Keratinocyte (primary cell): ENCODE data around the gene MST1.

Source experiments
- EZH2 ChIP-seq: IDR thresholded peaks from one replicate; pipeline ENCODE4 v1.6.1; 2012; ENCODE audit warnings: inconsistent platforms, mild to moderate bottlenecking, low read length, moderate library complexity
- TF ChIP-seq, protein P1 (sequence below), 3 experiments: IDR thresholded peaks in 1 of 3; conservative IDR thresholded peaks in 1 of 3; optimal IDR thresholded peaks in 1 of 3; 2 replicates in 2 of 3; 3 replicates in 1 of 3; pipeline versions ENCODE3 to v1.5.1; 2011; ENCODE audit warnings: low read length in 3 of 3, mild to moderate bottlenecking in 3 of 3, moderate library complexity in 2 of 3, control low read depth in 1 of 3, inconsistent platforms in 1 of 3; ENCODE audit not compliant: insufficient read depth in 2 of 3; ENCODE audit errors: extremely low read depth in 1 of 3

- TF ChIP-seq, protein P1, sequence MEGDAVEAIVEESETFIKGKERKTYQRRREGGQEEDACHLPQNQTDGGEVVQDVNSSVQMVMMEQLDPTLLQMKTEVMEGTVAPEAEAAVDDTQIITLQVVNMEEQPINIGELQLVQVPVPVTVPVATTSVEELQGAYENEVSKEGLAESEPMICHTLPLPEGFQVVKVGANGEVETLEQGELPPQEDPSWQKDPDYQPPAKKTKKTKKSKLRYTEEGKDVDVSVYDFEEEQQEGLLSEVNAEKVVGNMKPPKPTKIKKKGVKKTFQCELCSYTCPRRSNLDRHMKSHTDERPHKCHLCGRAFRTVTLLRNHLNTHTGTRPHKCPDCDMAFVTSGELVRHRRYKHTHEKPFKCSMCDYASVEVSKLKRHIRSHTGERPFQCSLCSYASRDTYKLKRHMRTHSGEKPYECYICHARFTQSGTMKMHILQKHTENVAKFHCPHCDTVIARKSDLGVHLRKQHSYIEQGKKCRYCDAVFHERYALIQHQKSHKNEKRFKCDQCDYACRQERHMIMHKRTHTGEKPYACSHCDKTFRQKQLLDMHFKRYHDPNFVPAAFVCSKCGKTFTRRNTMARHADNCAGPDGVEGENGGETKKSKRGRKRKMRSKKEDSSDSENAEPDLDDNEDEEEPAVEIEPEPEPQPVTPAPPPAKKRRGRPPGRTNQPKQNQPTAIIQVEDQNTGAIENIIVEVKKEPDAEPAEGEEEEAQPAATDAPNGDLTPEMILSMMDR (optimal IDR thresholded peaks at IDR 0.05 in 1 of 3, IDR thresholded peaks at IDR 0.05 in 1 of 3, conservative IDR thresholded peaks at IDR 0.05 in 1 of 3; ENCODE audit: extremely low read depth in 1 of 3, insufficient read depth in 2 of 3, low read length in 3 of 3), result no peak
- TF ChIP-seq EZH2, result no peak
These were observed 16.2 kb upstream of the MST1 start for GRCh38 chr3:49705390-49705960.
